ENCODE data around the gene MMP24. TPM values are rescaled to one million over a fixed set of nuclear protein-coding genes. Genes with fewer than 3 reads are reported as not detected.
"Not testable (repeated sequence)": the region's sequence is repeated elsewhere in the genome, so short reads cannot be mapped to it uniquely, and the experiment has no call there.

MMP24 gene
- total and polyA plus RNA-seq, 2 experiments from 2014 or later, result 2.0 to 27.3 TPM

GRCh38 chr20:35251613-35251940, 25.1 kb downstream of the MMP24 start (continued):
- TF ChIP-seq REST (IDR thresholded peaks at IDR 0.05; ENCODE audit: unreplicated experiment) (no peak), JUNB (IDR thresholded peaks at IDR 0.05; ENCODE audit: unreplicated experiment) (no peak), POLR2AphosphoS5 (IDR thresholded peaks at IDR 0.05; ENCODE audit: low read depth) (no peak), STAT1 (IDR thresholded peaks at IDR 0.05; ENCODE audit: unreplicated experiment) (no peak)

GRCh38 chr20:35252037-35252461, 25.6 kb downstream of the MMP24 start:
- Mint-ChIP-seq H3K36me3 (ENCODE audit: low read depth) (no peaks in the 10 kb centered on the region), H3K27ac (no peak overlapping the region), H3K27me3 (ENCODE audit: insufficient read depth, low read depth, poor library complexity) (peaks cover 6% of the 10 kb centered on the region), H3K9me3 (no peaks in the 10 kb centered on the region), H3K4me1 (peaks cover 20% of the 10 kb centered on the region), H3K4me3 (no peak overlapping the region)
- no peaks in the 10 kb centered on the region for H4K20me1 ChIP-seq (replicated peaks; ENCODE audit: insufficient read depth)
- H2AFZ ChIP-seq, result no peak overlapping the region
- H3K36me3 ChIP-seq (ENCODE audit: insufficient read depth), result no peaks in the 10 kb centered on the region
- H3K9me2 ChIP-seq (ENCODE audit: insufficient read depth), result peaks cover 2% of the 10 kb centered on the region; the same call in 1 of the 2 replicates
- H3K4me3 ChIP-seq, result no peak overlapping the region
- H3F3A ChIP-seq (replicated peaks; ENCODE audit: low read depth), result 0 out of 2 replicates have a peak, but pooled peaks cover 5% of the 10 kb centered on the region
- H3K4me1 ChIP-seq (ENCODE audit: insufficient read depth), result 0 out of 2 replicates have a peak, but pooled peaks cover 7% of the 10 kb centered on the region
- DNase-seq (ENCODE audit: low spot score) (no peak), ATAC-seq (no peak)
- H3K27me3 ChIP-seq (ENCODE audit: insufficient read depth), result no peaks in the 10 kb centered on the region
- TF ChIP-seq CREB1 (CRISPR knock-in tag; IDR thresholded peaks at IDR 0.05; ENCODE audit: low read depth), result no peak
- TF ChIP-seq JUNB (IDR thresholded peaks at IDR 0.05; ENCODE audit: unreplicated experiment), result no peak
- TF ChIP-seq ZNF331 (CRISPR knock-in tag; IDR thresholded peaks at IDR 0.05; ENCODE audit: low read depth), result no peak
- no peak for TF ChIP-seq NANOG (IDR thresholded peaks at IDR 0.05; ENCODE audit: borderline replicate concordance)
- H3K79me2 ChIP-seq (replicated peaks; ENCODE audit: insufficient read depth), result no peaks in the 10 kb centered on the region
- H3K27ac ChIP-seq (ENCODE audit: low read depth), result peak overlapping the region; percentile 69; the same call in 1 of the 2 replicates
- H3K4me2 ChIP-seq, result no peak overlapping the region

- not testable (repeated sequence) for H3K36me3 Mint-ChIP-seq (ENCODE audit: low read depth); H3K27me3 Mint-ChIP-seq (ENCODE audit: insufficient read depth, low read depth, poor library complexity); H3K79me2 ChIP-seq (replicated peaks; ENCODE audit: insufficient read depth); H4K20me1 ChIP-seq (replicated peaks; ENCODE audit: insufficient read depth); H3K27me3 ChIP-seq (ENCODE audit: insufficient read depth); H3F3A ChIP-seq (replicated peaks; ENCODE audit: low read depth); H3K4me3 Mint-ChIP-seq; DNase-seq (ENCODE audit: low spot score); ATAC-seq; H3K4me2 ChIP-seq; H2AFZ ChIP-seq; H3K36me3 ChIP-seq (ENCODE audit: insufficient read depth); H3K4me3 ChIP-seq; H3K9me2 ChIP-seq (ENCODE audit: insufficient read depth); H3K4me1 ChIP-seq (ENCODE audit: insufficient read depth); H3K27ac Mint-ChIP-seq; H3K9me3 Mint-ChIP-seq
- H3K27ac ChIP-seq (ENCODE audit: low read depth), result peak overlapping the region; percentile 69; the same call in 1 of the 2 replicates
- H3K4me1 Mint-ChIP-seq, result peaks cover 16% of the 10 kb centered on the region
These were observed 26.1 kb downstream of the MMP24 start for GRCh38 chr20:35252598-35252997.

Data from GM23338 (cell line).